PFSK-1 (cell line): ENCODE data around the gene POM121. TPM values are rescaled to one million over a fixed set of nuclear protein-coding genes. Genes with fewer than 3 reads are reported as not detected.

Source experiments
- FOXP2 ChIP-seq: optimal IDR thresholded peaks from 2 replicates; pipeline ENCODE3; 2011; ENCODE audit warnings: borderline replicate concordance, control low read depth, inconsistent platforms; ENCODE audit not compliant: insufficient read depth; ENCODE audit errors: extremely low read length, extremely low read depth
- POLR2AphosphoS5 ChIP-seq: IDR thresholded peaks from 2 replicates; pipeline ENCODE4 v1.6.1; 2012; ENCODE audit warnings: low read depth, mild to moderate bottlenecking, control low read depth, low read length, moderate library complexity
- SIN3A ChIP-seq: IDR thresholded peaks from 2 replicates; pipeline ENCODE4 v1.6.1; 2012; ENCODE audit warnings: mild to moderate bottlenecking, low read length, moderate library complexity, borderline replicate concordance; ENCODE audit not compliant: insufficient read depth
- TAF1 ChIP-seq: IDR thresholded peaks from 2 replicates; pipeline ENCODE4 v1.6.1; 2012; ENCODE audit warnings: low read length, control low read depth, borderline replicate concordance; ENCODE audit not compliant: insufficient read depth
- polyA plus RNA-seq: library from polyadenylated mRNA; unstranded; fragments of >200 nt; gene quantifications from one replicate; pipeline ENCODE4 v1.2.1, GENCODE V29; 2012; ENCODE audit warnings: low read depth, missing spikeins; ENCODE audit not compliant: insufficient read length
- TF ChIP-seq, protein P1 (sequence below), 2 experiments: IDR thresholded peaks; 2 replicates each; pipeline versions ENCODE4 v1.6.1 to v1.8.0; 2011 to 2012; ENCODE audit warnings: low read depth in 2 of 2, low read length in 2 of 2, control low read depth in 1 of 2, inconsistent platforms in 1 of 2, mild to moderate bottlenecking in 1 of 2, moderate library complexity in 1 of 2; ENCODE audit not compliant: insufficient read depth in 1 of 2

The POM121 gene
- polyA plus RNA-seq: 48.6 TPM

DNA sequence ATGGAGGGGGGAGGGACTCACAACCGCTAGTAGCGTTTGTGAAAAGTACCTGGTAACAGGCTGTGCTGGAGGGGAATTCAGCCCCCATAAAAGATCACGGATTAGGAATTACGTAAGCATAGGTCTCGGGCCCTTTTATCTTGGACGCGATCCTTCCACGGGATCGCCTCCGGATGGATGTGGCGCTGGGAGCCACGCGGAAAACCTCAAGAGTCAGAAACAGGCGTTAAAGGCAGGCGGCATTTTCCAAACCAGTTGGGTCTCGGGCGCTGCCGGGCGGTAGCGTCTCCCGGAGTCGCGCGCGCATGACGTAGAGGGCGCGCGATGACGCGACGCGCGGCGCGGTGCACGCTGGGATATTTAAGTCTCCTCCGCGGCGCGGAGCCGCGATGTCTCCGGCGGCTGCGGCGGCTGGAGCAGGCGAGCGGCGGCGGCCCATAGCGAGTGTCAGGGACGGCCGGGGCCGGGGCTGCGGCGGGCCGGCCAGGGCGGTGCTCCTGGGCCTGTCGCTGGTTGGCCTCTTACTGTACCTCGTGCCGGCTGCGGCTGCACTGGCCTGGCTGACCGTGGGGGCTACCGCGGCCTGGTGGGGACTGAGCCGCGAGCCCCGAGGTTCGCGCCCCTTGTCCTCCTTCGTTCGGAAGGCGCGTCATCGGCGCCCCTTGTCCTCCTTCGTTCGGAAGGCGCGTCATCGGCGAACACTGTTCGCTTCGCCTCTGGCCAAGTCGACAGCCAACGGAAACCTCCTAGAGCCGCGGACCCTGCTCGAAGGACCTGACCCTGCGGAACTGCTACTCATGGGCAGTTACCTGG lies at the start of gene POM121:
Gene POM121 (plus strand): TSS at position 363 of the 813 bp plus-strand sequence. CDS start 27 bp downstream, at position 390.
- TF ChIP-seq, protein P1, sequence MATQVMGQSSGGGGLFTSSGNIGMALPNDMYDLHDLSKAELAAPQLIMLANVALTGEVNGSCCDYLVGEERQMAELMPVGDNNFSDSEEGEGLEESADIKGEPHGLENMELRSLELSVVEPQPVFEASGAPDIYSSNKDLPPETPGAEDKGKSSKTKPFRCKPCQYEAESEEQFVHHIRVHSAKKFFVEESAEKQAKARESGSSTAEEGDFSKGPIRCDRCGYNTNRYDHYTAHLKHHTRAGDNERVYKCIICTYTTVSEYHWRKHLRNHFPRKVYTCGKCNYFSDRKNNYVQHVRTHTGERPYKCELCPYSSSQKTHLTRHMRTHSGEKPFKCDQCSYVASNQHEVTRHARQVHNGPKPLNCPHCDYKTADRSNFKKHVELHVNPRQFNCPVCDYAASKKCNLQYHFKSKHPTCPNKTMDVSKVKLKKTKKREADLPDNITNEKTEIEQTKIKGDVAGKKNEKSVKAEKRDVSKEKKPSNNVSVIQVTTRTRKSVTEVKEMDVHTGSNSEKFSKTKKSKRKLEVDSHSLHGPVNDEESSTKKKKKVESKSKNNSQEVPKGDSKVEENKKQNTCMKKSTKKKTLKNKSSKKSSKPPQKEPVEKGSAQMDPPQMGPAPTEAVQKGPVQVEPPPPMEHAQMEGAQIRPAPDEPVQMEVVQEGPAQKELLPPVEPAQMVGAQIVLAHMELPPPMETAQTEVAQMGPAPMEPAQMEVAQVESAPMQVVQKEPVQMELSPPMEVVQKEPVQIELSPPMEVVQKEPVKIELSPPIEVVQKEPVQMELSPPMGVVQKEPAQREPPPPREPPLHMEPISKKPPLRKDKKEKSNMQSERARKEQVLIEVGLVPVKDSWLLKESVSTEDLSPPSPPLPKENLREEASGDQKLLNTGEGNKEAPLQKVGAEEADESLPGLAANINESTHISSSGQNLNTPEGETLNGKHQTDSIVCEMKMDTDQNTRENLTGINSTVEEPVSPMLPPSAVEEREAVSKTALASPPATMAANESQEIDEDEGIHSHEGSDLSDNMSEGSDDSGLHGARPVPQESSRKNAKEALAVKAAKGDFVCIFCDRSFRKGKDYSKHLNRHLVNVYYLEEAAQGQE (IDR thresholded peaks at IDR 0.05; ENCODE audit: insufficient read depth in 1 of 2, low read depth in 2 of 2, low read length in 2 of 2): no peak
- TF ChIP-seq TAF1 (peak; percentile 53; the same call in 1 of the 2 replicates), SIN3A (peak; percentile 63; the same call in 1 of the 2 replicates), FOXP2 (no peak), POLR2AphosphoS5 (peak; percentile 82)

DNA sequence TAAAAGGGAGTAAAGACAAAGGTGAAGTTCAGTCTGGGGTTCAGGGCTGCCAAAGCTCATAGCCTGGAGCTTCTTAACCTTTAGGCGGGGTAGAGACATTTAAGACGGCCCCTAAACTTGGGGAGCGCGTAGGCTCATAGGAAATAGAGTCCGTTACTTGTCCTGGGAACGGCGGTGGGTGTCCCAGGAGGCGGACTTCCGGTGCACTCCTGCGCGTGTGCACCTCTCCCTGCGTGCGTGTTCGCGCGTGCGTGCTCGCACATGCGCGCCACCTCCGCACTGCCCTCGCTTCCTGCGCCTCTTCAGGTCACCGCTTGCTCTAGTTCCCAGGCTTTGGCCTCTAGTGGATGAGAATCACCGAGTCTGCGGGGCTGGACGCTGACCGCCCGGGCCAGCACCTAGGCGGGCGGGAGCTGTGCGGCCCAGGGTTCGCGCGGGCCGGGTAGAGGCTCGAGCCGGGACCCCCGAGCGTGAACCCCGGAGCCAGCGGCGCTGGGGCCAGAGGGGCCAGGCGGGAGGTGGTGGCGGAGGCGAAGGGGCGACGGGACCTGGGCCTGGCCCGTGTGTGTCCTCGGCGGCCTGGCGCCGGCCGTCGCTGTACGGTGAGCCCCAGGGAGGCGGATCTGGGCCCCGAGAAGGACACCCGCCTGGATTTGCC lies 45.7 kb upstream of the POM121 start:
- TF ChIP-seq TAF1: peak; percentile 70; the same call in 1 of the 2 replicates
- TF ChIP-seq POLR2AphosphoS5: peak; percentile 76

DNA sequence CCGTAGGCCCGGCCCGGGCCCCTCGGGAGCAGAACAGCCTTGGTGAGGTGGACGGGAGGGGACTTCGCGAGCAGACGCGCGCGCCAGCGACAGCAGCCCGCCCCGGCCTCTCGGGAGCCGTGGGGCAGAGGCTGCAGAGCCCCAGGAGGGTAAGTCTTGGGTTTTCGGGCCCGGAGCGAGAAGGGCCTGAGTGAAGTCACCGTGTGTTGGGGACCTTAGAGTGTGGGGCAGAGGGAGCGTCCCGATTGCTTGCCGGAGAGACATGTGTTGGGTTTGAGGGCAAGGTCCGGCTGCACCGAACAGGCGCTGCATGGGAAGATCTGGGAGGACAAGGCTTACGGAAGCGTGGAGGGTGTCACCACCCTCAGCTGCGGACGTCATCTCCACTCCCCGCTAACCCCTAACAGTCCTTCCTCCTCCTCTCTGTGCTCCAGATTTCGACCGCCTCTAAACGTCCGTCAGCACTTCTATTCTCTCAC lies 45.1 kb upstream of the POM121 start:
- 0 out of 2 replicates have a peak, but pooled peaks have one; percentile 38 for TF ChIP-seq TAF1

DNA sequence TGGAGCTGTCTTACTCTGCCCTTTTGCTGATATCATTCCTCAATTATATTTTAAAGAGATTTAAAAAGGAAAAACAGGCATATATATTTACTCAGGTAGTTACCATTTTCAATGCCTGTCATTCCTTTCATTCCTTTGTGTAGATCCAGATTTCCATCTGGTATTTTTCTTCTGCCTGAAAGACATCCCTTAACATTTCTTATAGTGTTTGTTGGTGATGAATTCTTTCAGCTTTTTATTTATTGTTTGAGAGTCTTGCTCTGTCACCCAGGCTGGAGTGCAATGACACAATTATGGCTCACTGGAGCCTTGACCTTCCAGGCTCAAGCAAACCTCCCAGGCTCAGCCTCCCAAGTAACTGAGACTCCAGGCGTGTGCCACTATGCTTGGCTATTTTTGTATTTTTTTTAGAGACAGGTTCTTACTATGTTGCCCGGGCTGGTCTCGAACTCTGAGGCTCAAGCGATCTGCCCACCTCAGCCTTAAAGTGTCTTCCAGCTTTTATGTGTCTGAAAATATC lies 5.6 kb upstream of the POM121 start:
- no peak for TF ChIP-seq FOXP2
- TF ChIP-seq, protein P1 (IDR thresholded peaks at IDR 0.05; ENCODE audit: insufficient read depth in 1 of 2, low read depth in 2 of 2, low read length in 2 of 2): no peak
- no peak for TF ChIP-seq TAF1
- no peak for TF ChIP-seq SIN3A
- TF ChIP-seq POLR2AphosphoS5: no peak

DNA sequence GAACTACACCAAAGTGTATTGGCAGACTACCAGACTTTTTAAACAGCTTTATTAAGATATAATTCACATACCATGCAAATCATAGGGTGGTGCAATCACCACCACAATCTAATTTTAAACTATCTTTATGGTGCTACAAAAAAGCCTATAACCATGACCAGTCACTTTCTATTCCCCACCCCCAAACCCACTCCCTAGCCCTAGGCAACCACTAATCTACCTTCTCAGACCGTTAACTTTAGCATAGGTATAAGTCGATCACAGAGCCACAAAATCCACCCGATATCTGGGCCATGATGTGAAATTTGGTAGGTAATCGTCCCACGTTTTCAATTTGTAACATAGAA lies 536 bp upstream of the POM121 start:
- TF ChIP-seq, protein P1 (IDR thresholded peaks at IDR 0.05; ENCODE audit: insufficient read depth in 1 of 2, low read depth in 2 of 2, low read length in 2 of 2): no peak

DNA sequence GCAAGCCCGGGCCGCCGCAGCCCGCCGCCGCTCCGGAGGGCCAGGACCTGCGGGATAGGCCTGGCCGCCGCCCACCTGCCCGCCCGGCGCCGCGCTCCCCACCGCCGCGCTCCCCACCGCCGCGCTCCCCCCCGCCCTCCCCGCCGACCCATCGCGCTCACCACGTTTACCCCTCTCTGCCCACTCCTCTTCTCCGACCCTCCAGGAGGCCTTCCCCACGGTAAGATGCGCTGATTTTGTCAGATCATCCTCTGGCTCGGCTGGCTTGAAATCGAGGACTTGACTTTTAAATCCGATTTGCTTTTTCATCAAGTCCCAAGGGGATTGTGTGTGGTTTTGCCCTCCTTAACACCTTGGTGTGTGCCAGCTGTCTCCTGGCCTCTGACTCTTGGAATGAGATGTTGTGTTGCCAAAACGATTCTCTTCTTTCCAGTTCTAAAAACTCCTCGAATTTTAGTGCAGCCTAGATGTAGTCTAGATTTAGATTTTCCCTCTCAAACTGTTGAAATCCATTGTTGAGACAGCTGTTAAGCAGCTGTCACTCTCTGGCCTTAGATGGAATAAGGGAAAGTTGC lies 738 bp downstream of the POM121 start:
- TF ChIP-seq TAF1 (no peak), POLR2AphosphoS5 (no peak), FOXP2 (no peak), SIN3A (no peak)
- TF ChIP-seq, protein P1 (IDR thresholded peaks at IDR 0.05; ENCODE audit: insufficient read depth in 1 of 2, low read depth in 2 of 2, low read length in 2 of 2): no peak
